Forelimb muscle (tissue), 1 donor: Measurements from ENCODE around the gene RABEPK. TPM values are rescaled to one million over a fixed set of nuclear protein-coding genes. Genes with fewer than 3 reads are reported as not detected.
"Not testable (repeated sequence)": the region's sequence is repeated elsewhere in the genome, so short reads cannot be mapped to it uniquely, and the experiment has no call there.

Experiments
- DNase-seq: peaks from one replicate; pipeline ENCODE4 v3.0.0-alpha.2; 2013; ENCODE audit warnings: low read depth
- polyA plus RNA-seq: library from polyadenylated mRNA; unstranded; fragments of 120-200 nt; gene quantifications from one replicate; pipeline ENCODE4 v1.2.1, GENCODE V29; 2013; ENCODE audit not compliant: insufficient read length

The RABEPK gene
- polyA plus RNA-seq, 1 donor, result 15.4 TPM

- DNase-seq, result not testable (repeated sequence)
Measured at GRCh38 chr9:125194466-125194865, 5.9 kb upstream of the RABEPK start.

GRCh38 chr9:125195591-125195990 lies 4.8 kb upstream of the RABEPK start:
- not testable (repeated sequence) for DNase-seq

GRCh38 chr9:125202846-125203618 lies 2.7 kb downstream of the RABEPK start:
- DNase-seq, result no peak

GRCh38 chr9:125204477-125204876 lies 4.1 kb downstream of the RABEPK start:
- no peak for DNase-seq

- DNase-seq, result no peak
Measured at GRCh38 chr9:125214186-125214585, 13.8 kb downstream of the RABEPK start.

- DNase-seq, result no peak
Measured at GRCh38 chr9:125218621-125219020, 18.3 kb downstream of the RABEPK start.

- not testable (repeated sequence) for DNase-seq
Measured at GRCh38 chr9:125224858-125225257, 24.5 kb downstream of the RABEPK start.

GRCh38 chr9:125227761-125228160 lies 27.4 kb downstream of the RABEPK start:
- DNase-seq, result no peak

- DNase-seq, result no peak
Measured at GRCh38 chr9:125233678-125234077, 33.3 kb downstream of the RABEPK start.

- DNase-seq, result not testable (repeated sequence)
Measured at GRCh38 chr9:125234099-125234498, 33.8 kb downstream of the RABEPK start.

- no peak for DNase-seq
Measured at GRCh38 chr9:125235804-125236519, 35.6 kb downstream of the RABEPK start.

GRCh38 chr9:125236520-125237159 lies 36.3 kb downstream of the RABEPK start:
- DNase-seq, result not testable (repeated sequence)

GRCh38 chr9:125238127-125238914 lies 38.0 kb downstream of the RABEPK start:
- no peak for DNase-seq

GRCh38 chr9:125238915-125239446 lies 38.6 kb downstream of the RABEPK start:
- no peak for DNase-seq

GRCh38 chr9:125239631-125240597 lies 39.6 kb downstream of the RABEPK start:
- DNase-seq, result no peak

GRCh38 chr9:125240649-125240999 lies 40.3 kb downstream of the RABEPK start:
- DNase-seq, result no peak

- DNase-seq, result peak; percentile 97
Measured at GRCh38 chr9:125241000-125241862, 40.9 kb downstream of the RABEPK start, which contains the start of gene HSPA5. HSPA5 (minus strand) TSS chr9:125241343; CDS start chr9:125241126, 217 bp downstream.

- no peak for DNase-seq
Measured at GRCh38 chr9:125241863-125242739, 41.8 kb downstream of the RABEPK start.
